Measurements from ENCODE around the gene ATP2B2.

Gene ATP2B2

DNA sequence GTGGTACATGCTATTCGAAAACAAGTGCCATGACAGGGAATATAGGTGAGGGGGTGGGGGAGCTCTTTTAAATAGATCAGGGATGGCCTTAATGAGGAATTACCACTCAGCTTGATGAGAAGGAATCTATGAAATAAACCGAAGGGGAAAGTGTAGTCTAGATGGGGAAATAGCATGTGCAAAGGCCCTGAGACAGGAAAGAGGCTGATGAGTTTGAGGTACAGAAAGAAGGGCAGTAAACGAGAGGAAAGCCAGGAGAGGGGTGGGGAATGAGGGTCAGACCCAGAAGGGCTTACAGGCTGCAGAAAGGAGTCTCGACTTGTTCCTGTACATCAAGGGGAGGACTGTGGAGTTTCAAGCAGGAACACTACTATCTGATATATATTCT is 12.2 kb downstream of the ATP2B2 start:
- DNase-seq (ENCODE audit: low spot score), result no peak

- DNase-seq (ENCODE audit: low spot score), result no peak
Measured at GRCh38 chr3:10492364-10493201, 12.8 kb downstream of the ATP2B2 start.

DNA sequence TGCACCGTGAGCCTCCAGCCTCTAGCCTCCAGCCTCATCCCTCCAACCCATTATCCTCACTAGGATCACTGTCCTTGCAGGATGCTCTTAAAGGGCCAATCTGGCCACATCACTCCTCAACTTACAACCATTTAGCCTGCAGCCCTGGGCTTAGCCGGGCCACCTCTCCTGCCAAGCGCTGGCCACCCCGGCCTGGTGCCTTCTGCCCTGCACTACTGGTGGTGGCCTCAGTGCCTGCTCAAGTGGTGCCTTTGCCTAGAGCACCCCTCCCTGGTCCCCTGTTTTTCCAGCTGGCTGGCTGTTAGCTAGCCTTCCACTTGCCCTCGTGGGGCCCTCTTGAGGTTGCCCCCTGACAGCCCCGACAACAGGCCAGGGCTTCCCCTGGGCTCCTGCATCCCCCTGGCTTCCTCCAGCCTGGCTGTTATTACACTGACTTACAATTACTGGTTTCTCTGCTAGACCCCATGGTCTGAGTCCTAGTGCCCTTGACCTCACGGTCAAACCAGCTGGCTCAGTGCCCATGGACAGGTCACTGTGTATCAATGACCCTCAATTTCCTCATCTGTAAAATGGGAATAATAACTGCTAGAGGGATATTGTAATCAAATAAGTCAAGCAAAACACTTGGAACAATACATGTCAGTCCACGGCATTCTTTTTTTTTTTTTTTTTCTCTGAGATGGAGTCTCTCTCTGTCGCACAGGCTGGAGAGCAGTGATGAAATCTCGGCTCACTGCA is 15.5 kb downstream of the ATP2B2 start:
- DNase-seq (ENCODE audit: low spot score), result no peak

DNA sequence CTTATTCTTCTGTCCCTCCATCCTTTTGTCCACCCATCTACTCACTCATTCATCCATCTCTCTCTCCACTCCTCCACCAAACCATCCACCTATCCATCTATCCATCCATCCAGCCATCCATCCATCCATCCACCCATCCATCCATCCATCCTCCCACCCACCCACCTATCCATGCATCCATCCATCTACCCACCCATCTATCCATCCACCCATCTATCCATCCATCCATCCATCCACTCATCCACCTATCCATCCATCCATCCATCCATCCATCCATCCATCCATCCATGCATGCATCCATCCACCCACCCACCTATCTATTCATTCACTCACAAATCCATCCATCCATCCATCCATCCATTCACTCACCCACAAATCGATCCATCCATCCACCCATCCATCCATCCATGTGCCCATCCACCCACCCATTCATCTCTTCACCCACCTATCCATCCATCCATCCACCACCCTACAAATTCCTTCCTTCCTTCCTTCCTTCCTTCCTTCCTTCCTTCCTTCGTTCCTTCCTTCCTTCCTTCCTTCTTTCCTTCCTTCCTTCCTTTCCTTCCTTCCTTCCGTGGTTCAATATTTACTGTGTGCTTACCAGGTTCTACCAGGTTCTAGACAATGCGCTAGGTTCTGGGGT is 17.3 kb downstream of the ATP2B2 start:
- no peak for DNase-seq (ENCODE audit: low spot score)

DNA sequence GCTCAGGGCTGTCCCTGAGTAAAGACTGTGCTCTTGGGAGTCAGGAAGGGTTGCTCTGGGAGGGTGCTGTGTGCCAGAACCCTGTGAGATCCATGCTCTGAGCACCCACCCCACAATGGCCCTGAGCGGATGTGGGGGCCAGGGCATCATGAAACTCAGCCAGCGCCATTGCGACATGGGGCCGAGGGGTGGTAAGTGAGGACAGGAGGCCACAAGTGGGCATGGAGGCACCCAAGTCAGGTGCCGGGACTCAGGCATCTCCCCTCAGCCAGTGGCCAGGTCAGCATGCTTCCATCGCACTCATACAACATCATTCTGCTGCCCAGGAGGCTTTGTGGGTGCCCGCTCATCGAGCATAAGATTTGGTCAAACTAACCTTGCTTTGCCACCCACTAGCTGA is 19.6 kb downstream of the ATP2B2 start:
- no peak for DNase-seq (ENCODE audit: low spot score)

DNA sequence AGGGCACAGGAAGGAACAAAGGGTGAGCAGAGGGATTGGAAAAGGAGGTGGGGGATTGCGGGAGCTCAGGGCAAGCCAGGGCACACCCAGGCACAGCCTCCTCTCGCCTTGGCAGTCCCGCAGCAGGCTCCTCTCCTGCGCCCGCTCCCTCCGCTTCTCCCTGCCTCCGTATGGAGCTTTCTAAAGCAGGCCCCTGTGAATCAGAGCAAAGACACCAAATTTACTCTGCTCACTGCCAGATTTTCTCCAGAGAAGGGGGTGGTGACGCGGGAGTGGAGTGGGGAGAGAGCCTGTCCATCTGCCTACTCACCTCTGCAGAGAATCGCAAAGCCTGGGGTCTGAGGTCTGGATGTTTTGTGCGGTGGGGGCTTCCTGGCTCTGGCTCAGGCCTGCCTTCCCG is 20.0 kb downstream of the ATP2B2 start:
- no peak for DNase-seq (ENCODE audit: low spot score)

GRCh38 chr3:10484709-10485108 is 20.7 kb downstream of the ATP2B2 start:
- no peak for DNase-seq (ENCODE audit: low spot score)

DNA sequence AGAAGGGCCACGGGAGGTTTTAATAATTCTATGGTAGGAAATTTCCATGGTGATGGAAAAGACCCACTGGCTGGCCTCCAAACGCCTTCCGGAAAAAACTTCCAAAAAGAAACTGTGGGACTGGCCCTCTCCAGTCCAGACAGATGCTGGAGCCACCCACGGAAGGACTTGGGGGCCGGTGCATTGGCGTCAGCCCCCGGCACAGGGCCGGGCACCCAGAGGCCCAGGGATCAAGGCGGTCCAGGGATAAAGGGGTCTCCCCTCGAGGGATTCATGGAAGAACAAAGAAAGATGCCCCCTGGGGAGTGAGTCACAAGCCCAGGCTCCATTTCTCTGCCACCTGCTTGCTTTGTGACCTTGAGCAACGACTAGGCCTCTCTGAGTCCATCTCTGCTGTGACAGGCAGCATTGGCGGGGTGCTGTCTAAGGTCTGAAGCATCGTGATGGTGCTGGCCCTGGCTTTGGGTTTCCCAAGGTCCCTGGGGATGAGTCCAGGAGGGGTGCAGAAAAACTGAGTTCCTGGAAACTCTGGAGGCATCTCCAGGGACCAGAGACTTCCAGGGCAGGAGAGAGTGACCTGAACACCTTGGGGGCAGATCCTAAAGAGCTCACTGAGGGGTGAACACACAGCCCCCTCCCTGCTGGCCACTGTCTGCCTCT is 21.6 kb downstream of the ATP2B2 start:
- DNase-seq (ENCODE audit: low spot score), result no peak

GRCh38 chr3:10483364-10483675 is 22.1 kb downstream of the ATP2B2 start:
- DNase-seq (ENCODE audit: low spot score), result no peak

DNA sequence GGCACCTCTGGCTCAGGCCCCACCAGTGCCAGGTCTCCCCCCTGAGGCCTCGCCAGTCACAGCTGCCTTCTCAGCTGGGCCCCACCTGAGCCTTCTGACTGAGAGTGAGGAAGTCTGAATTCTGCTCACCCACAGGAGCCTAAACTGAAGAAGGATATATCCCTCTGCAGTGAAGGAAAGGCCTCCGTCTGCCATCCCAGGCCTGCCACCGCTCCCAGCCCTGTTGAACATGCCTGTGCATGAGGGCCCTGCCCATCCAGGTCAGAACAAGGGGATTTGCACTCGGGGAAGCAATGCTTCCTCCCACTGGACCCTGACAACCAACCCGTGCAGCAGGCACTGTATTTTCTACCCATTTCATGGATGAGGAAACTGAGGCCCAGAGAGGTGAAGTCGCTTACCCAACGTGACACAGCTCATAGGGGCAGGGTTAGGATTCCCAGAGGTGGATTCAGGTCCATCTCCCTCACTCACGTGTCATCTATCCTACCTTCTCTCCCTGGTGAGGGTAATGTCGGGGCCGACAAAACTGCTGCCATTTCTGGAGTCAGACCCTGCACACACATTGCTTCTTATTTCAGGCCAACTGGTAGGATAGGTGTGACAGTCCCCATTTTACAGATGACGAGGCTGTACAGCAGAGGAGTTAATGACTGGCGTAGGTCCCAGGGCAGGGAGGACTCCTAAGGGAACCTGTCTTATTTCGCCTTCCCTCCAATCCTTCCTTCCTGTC is 22.6 kb downstream of the ATP2B2 start:
- DNase-seq (ENCODE audit: low spot score), result no peak

DNA sequence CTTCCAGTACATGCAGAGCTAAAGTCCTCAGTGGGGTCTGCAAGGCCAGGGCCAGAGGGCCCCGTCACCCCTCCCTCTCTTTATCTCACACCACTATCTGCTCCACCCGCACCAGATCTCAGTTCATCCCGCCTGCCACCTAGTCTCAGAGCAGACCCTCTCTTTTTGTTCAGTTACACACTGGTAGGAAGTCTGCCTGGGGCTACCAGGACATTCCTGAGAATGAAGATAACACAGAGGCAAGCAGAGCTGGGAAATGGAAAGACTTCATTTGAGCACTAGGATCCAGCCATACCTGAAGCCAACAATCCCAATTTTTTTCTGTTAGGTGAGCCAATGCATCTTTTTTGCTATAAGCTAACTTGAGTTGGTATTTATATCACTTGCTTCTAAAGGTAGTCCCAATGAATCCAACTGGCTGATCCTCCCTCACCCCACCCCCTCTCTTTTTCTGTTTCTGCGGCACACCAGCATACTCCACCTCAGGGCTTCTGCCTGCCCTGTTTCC is 24.5 kb downstream of the ATP2B2 start:
- DNase-seq (ENCODE audit: low spot score), result no peak

DNA sequence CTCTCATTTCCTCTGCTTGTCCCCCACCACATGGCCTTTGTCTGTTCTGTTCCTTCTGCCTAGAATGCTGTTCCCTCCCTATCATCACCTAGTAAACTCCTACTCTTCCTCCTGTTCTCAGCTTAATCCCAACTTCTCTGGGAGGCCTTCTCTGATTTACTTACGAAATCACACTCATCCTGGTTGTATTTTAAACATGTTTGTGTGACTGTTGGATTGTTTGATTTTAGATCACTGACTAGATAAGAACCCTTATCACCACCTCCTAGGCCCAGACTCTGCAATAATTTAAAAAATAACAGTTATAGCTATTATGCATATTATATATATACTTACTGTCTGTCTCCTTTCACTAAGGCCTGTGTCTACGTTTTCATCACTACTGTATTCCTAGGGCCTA is 26.1 kb downstream of the ATP2B2 start:
- no peak for DNase-seq (ENCODE audit: low spot score)

GRCh38 chr3:10475983-10476382 is 29.4 kb downstream of the ATP2B2 start:
- no peak for DNase-seq (ENCODE audit: low spot score)

DNA sequence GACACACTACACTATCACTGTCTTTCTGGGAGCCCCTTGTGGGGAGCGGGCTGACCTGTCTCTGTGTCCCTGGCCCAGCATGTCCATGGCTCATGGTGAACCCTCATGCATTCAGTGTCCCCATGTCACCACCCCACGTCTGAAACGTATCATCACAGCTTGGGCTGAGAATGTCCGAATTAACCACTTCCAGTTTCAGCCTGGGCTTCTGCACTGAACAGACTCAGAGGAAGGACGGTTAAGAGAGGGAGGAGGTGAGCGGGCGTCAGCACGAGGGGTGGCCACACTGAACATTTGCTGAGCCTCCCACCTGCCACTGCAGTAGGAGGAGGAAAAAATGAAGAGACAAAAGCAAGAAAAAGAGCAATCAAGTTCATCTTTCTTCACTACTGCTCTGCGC is 30.5 kb downstream of the ATP2B2 start:
- no peak for DNase-seq (ENCODE audit: low spot score)

GRCh38 chr3:10474275-10474646 is 31.1 kb downstream of the ATP2B2 start:
- DNase-seq (ENCODE audit: low spot score), result no peak

GRCh38 chr3:10473581-10474274 is 31.7 kb downstream of the ATP2B2 start:
- no peak for DNase-seq (ENCODE audit: low spot score)

DNA sequence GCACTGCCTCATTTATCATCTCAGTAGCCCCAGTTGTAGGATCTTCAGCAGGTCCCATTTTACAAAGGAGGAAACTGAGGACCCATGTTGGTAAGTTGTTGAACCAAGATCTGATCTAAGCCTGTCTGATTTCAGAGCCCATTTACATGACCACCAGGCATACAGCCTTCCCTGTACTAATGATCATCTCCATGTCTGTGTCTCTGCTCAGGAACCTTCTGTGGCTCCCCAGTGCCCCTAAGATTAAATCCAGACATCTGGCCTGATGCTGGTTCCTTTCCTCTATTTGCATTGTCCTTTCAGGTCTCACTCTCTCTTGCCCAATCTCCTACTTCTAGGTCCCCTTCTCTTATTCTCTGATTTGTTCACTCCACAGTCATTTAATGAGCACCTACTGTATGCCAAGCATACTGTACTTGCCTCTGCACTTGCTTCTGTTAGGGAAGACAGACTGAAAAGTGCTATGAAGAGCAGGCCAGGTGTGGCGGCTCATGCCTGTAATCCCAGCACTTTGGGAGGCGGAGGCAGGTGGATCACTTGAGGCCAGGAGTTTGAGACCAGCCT is 32.4 kb downstream of the ATP2B2 start:
- DNase-seq (ENCODE audit: low spot score), result no peak

DNA sequence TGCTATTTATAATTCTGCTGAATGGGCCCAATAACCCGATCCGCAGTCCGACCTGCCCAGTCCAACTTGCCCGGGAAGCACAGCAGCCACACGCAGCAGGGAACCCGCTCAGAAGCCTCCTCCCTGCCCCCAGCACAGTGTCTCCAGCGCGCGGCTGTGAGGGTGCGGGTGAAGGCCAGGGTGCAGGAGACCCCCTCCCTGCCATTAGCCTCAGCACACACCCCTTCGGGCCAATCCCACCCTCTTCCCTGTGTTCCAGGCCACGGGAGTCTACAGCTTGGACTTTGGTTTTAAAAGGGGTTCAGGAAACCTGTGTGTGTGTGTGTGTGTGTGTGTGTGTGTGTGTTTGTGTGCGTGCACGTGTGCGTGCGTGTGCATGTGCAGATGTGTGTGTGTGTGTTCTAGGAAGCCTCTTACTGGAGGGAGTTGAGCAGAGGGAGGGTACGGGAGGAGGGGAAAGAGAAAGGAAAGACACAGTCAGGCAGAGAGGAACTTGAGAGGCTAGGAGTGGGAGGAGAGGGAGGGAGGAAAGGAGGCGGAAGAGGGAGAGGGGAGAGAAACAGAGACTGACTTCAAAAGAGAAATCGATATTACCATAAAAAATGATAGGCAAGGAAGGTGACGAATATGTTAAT is 34.2 kb downstream of the ATP2B2 start:
- DNase-seq (ENCODE audit: low spot score), result no peak

- DNase-seq (ENCODE audit: low spot score), result no peak
Measured at GRCh38 chr3:10470120-10471053, 35.0 kb downstream of the ATP2B2 start.

All from hematopoietic multipotent progenitor cell treated with erythropoietin and hydrocortisone succinate and interleukin-3 and kit ligand, for 17 days (in vitro differentiated cells).